ENCODE results near the gene CD36.

DNA sequence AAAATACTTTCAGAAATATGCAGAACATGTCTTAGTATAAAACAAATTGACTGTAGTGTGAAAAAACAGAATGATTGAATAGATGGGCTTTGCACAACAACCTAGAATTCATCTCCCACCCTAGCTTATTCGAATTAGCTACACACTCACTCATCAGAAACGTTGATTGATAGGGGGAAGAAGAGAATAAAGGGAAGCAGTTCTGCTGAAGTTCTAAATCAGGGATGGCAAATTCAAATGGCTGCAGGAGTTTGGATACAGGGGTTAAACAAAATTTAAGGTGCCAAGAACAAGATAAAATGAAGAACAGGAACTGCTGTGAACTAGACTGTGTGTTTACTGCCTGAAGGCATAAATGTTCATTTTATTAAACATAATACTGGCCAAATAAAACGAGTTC is 9.0 kb downstream of the CD36 start:
- TF ChIP-seq, protein P1, sequence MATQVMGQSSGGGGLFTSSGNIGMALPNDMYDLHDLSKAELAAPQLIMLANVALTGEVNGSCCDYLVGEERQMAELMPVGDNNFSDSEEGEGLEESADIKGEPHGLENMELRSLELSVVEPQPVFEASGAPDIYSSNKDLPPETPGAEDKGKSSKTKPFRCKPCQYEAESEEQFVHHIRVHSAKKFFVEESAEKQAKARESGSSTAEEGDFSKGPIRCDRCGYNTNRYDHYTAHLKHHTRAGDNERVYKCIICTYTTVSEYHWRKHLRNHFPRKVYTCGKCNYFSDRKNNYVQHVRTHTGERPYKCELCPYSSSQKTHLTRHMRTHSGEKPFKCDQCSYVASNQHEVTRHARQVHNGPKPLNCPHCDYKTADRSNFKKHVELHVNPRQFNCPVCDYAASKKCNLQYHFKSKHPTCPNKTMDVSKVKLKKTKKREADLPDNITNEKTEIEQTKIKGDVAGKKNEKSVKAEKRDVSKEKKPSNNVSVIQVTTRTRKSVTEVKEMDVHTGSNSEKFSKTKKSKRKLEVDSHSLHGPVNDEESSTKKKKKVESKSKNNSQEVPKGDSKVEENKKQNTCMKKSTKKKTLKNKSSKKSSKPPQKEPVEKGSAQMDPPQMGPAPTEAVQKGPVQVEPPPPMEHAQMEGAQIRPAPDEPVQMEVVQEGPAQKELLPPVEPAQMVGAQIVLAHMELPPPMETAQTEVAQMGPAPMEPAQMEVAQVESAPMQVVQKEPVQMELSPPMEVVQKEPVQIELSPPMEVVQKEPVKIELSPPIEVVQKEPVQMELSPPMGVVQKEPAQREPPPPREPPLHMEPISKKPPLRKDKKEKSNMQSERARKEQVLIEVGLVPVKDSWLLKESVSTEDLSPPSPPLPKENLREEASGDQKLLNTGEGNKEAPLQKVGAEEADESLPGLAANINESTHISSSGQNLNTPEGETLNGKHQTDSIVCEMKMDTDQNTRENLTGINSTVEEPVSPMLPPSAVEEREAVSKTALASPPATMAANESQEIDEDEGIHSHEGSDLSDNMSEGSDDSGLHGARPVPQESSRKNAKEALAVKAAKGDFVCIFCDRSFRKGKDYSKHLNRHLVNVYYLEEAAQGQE (IDR thresholded peaks at IDR 0.05; ENCODE audit: unreplicated experiment) = no peak
- TF ChIP-seq JUNB (IDR thresholded peaks at IDR 0.05; ENCODE audit: unreplicated experiment) = no peak
- TF ChIP-seq EZH2 (IDR thresholded peaks at IDR 0.05; ENCODE audit: low read depth, unreplicated experiment) = no peak
- TF ChIP-seq, protein P2, sequence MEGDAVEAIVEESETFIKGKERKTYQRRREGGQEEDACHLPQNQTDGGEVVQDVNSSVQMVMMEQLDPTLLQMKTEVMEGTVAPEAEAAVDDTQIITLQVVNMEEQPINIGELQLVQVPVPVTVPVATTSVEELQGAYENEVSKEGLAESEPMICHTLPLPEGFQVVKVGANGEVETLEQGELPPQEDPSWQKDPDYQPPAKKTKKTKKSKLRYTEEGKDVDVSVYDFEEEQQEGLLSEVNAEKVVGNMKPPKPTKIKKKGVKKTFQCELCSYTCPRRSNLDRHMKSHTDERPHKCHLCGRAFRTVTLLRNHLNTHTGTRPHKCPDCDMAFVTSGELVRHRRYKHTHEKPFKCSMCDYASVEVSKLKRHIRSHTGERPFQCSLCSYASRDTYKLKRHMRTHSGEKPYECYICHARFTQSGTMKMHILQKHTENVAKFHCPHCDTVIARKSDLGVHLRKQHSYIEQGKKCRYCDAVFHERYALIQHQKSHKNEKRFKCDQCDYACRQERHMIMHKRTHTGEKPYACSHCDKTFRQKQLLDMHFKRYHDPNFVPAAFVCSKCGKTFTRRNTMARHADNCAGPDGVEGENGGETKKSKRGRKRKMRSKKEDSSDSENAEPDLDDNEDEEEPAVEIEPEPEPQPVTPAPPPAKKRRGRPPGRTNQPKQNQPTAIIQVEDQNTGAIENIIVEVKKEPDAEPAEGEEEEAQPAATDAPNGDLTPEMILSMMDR (conservative IDR thresholded peaks at IDR 0.05; ENCODE audit: low read depth in 2 of 2) = no peak
- no peak for TF ChIP-seq EZH2phosphoT487 (IDR thresholded peaks at IDR 0.05; ENCODE audit: unreplicated experiment)
